Measurements from ENCODE around the gene RCL1.

GRCh38 chr9:4864234-4864661, 71.5 kb downstream of the RCL1 start:
- TF ChIP-seq CTCF (IDR thresholded peaks at IDR 0.05; ENCODE audit: low read depth, low read length) (no peak), EZH2phosphoT487 (IDR thresholded peaks at IDR 0.05; ENCODE audit: low read depth) (no peak)
